GM19025 (cell line): ENCODE data around the gene CMTM2.
"Not testable (repeated sequence)": the region's sequence is repeated elsewhere in the genome, so short reads cannot be mapped to it uniquely, and the experiment has no call there.

ENCODE experiments used
- ATAC-seq: cut with Tn5 transposase; IDR thresholded peaks from one replicate; pipeline ENCODE4 v1.9.1; 2021; ENCODE audit warnings: mild to moderate bottlenecking, low read depth, moderate library complexity; ENCODE audit not compliant: unreplicated experiment

Gene CMTM2

GRCh38 chr16:66627611-66628378 lies 48.5 kb downstream of the CMTM2 start:
- not testable (repeated sequence) for ATAC-seq

- ATAC-seq: no peak
Measured at GRCh38 chr16:66629856-66630255, 50.6 kb downstream of the CMTM2 start.

GRCh38 chr16:66630561-66631260 lies 51.4 kb downstream of the CMTM2 start:
- ATAC-seq: not testable (repeated sequence)

GRCh38 chr16:66631558-66631957 lies 52.3 kb downstream of the CMTM2 start:
- ATAC-seq: not testable (repeated sequence)

- no peak for ATAC-seq
Measured at GRCh38 chr16:66634527-66635196, 55.4 kb downstream of the CMTM2 start.

GRCh38 chr16:66635406-66635805 lies 56.1 kb downstream of the CMTM2 start:
- ATAC-seq: no peak

- no peak for ATAC-seq
Measured at GRCh38 chr16:66636199-66636598, 56.9 kb downstream of the CMTM2 start.

GRCh38 chr16:66637806-66638205 lies 58.5 kb downstream of the CMTM2 start:
- no peak for ATAC-seq
